CD8-positive, alpha-beta memory T cell (primary cell): ENCODE measurements around the gene FRMD4B. TPM values are rescaled to one million over a fixed set of nuclear protein-coding genes. Genes with fewer than 3 reads are reported as not detected.

Experiments
- CTCF ChIA-PET: fragments of 350-600 bp; sonication (Branson Sonifier 250); formaldehyde crosslinking; loops from one replicate; lab custom pipeline; 2021; ENCODE audit warnings: antibody characterized with exemption; lab: Charles Lee
- POLR2A ChIA-PET: fragments of 350-600 bp; sonication (Branson Sonifier 250); formaldehyde crosslinking; loops from one replicate; lab custom pipeline; 2021; ENCODE audit warnings: antibody characterized with exemption; lab: Charles Lee
- DNase-seq, 5 donors: peaks; one replicate each; pipeline versions ENCODE4 v3.0.0 to v3.0.0-alpha.2; 2020 to 2022; ENCODE audit warnings: mixed read lengths in 1 of 5
- H3K27ac ChIP-seq: one replicate; pipeline ENCODE4 v1.7.0; 2013; ENCODE audit warnings: low read depth, mild to moderate bottlenecking, low read length, moderate library complexity
- H3K27me3 ChIP-seq: 2 replicates; pipeline ENCODE4 v1.7.0; 2013; ENCODE audit warnings: low read length, mild to moderate bottlenecking; ENCODE audit not compliant: insufficient read depth, poor library complexity, severe bottlenecking
- H3K36me3 ChIP-seq: 2 replicates; pipeline ENCODE4 v1.7.0; 2013; ENCODE audit warnings: mild to moderate bottlenecking, low read length, moderate library complexity; ENCODE audit not compliant: insufficient read depth
- H3K4me1 ChIP-seq: 2 replicates; pipeline ENCODE4 v1.7.0; 2013; ENCODE audit warnings: mild to moderate bottlenecking, low read length, moderate library complexity; ENCODE audit not compliant: insufficient read depth
- H3K4me3 ChIP-seq: 2 replicates; pipeline ENCODE4 v1.7.0; 2013; ENCODE audit warnings: mild to moderate bottlenecking, low read length
- H3K9me3 ChIP-seq: 2 replicates; pipeline ENCODE4 v1.7.0; 2013; ENCODE audit warnings: mild to moderate bottlenecking, low read length
- H3K27ac Mint-ChIP-seq, 8 donors: one replicate each; pipeline ENCODE4 v1.8.0; 2020 to 2021; ENCODE audit warnings: mixed read lengths in 8 of 8, mild to moderate bottlenecking in 6 of 8, inconsistent platforms in 3 of 8, moderate library complexity in 3 of 8
- H3K27me3 Mint-ChIP-seq, 2 donors: one replicate each; pipeline ENCODE4 v1.8.0; 2020 to 2021; ENCODE audit warnings: mixed read lengths in 2 of 2, mild to moderate bottlenecking in 1 of 2, moderate library complexity in 1 of 2
- H3K36me3 Mint-ChIP-seq, 3 donors: one replicate each; pipeline ENCODE4 v1.8.0; 2020 to 2021; ENCODE audit warnings: mixed read lengths in 3 of 3, inconsistent platforms in 1 of 3, mild to moderate bottlenecking in 1 of 3
- H3K4me1 Mint-ChIP-seq, 3 donors: one replicate each; pipeline ENCODE4 v1.8.0; 2020 to 2021; ENCODE audit warnings: mixed read lengths in 3 of 3, inconsistent platforms in 1 of 3, mild to moderate bottlenecking in 1 of 3
- H3K4me3 Mint-ChIP-seq, 7 donors: one replicate each; pipeline ENCODE4 v1.8.0; 2020 to 2021; ENCODE audit warnings: mixed read lengths in 7 of 7, mild to moderate bottlenecking in 6 of 7, moderate library complexity in 4 of 7, inconsistent platforms in 2 of 7
- H3K9me3 Mint-ChIP-seq, 5 donors: one replicate each; pipeline ENCODE4 v1.8.0; 2020 to 2022; ENCODE audit warnings: mixed read lengths in 5 of 5, mild to moderate bottlenecking in 3 of 5, moderate library complexity in 2 of 5, inconsistent platforms in 1 of 5
- polyA plus RNA-seq: library from polyadenylated mRNA; unstranded; fragments of 300-500 nt; fragmentation: Illumina TruSeq; gene quantifications from one replicate; pipeline ENCODE4 v1.2.3, GENCODE V29; 2021
- total RNA-seq, 2 experiments: library from RNA; stranded (reverse); gene quantifications; one replicate each; pipeline ENCODE4 v1.2.3, GENCODE V29; 2021

The FRMD4B gene
- total and polyA plus RNA-seq, 3 experiments from 2014 or later, result 3.0 to 41.1 (median 40.3) TPM

GRCh38 chr3:69296995-69297394 lies 88.9 kb downstream of the FRMD4B start:
- no peaks in the 10 kb centered on the region for H3K36me3 Mint-ChIP-seq
- CTCF ChIA-PET, result no interaction called here
- H3K27ac Mint-ChIP-seq, result peak overlapping the region in 3 of 8 donors; percentile 15 to 72 (median 39)
- Histone ChIP-seq H3K36me3 (no peaks in the 10 kb centered on the region), H3K27ac (no peak overlapping the region), H3K4me1 (no peaks in the 10 kb centered on the region), H3K4me3 (no peak overlapping the region), H3K27me3 (no peaks in the 10 kb centered on the region), H3K9me3 (no peaks in the 10 kb centered on the region)
- POLR2A ChIA-PET, result no interaction called here
- DNase-seq, result no peak
- no peak overlapping the region for H3K4me3 Mint-ChIP-seq
- no peaks in the 10 kb centered on the region for H3K4me1 Mint-ChIP-seq
- H3K9me3 Mint-ChIP-seq, result no peaks in the 10 kb centered on the region
- H3K27me3 Mint-ChIP-seq, result no peaks in the 10 kb centered on the region

- no peak overlapping the region for H3K27ac Mint-ChIP-seq
- H3K4me3 ChIP-seq, result no peak overlapping the region
- H3K9me3 Mint-ChIP-seq, result no peaks in the 10 kb centered on the region
- H3K9me3 ChIP-seq, result no peaks in the 10 kb centered on the region
- ChIA-PET CTCF (interaction anchor here (1.4 kb wide), 1 partner anchor 12 kb away, joined by 7 read pairs; no protein-coding TSS in a partner anchor), POLR2A (no interaction called here)
- peak overlapping the region in 1 of 7 donors; percentile 29 for H3K4me3 Mint-ChIP-seq
- H3K36me3 Mint-ChIP-seq, result no peaks in the 10 kb centered on the region
- H3K4me1 Mint-ChIP-seq, result peaks cover 1 to 6% (median 5%) of the 10 kb centered on the region in 3 donors
- H3K27ac ChIP-seq, result no peak overlapping the region
- DNase-seq, result no peak
- no peaks in the 10 kb centered on the region for H3K27me3 Mint-ChIP-seq
- no peaks in the 10 kb centered on the region for H3K27me3 ChIP-seq
- no peaks in the 10 kb centered on the region for H3K36me3 ChIP-seq
- no peaks in the 10 kb centered on the region for H3K4me1 ChIP-seq
Observed at GRCh38 chr3:69294014-69294766, 91.7 kb downstream of the FRMD4B start.

GRCh38 chr3:69292959-69293574 lies 92.8 kb downstream of the FRMD4B start:
- ChIA-PET CTCF (no interaction called here), POLR2A (no interaction called here)
- Histone ChIP-seq H3K4me3 (no peak overlapping the region), H3K36me3 (no peaks in the 10 kb centered on the region), H3K27me3 (no peaks in the 10 kb centered on the region), H3K9me3 (no peaks in the 10 kb centered on the region), H3K4me1 (peaks cover 5% of the 10 kb centered on the region), H3K27ac (no peak overlapping the region)
- no peak for DNase-seq
- H3K9me3 Mint-ChIP-seq, result no peaks in the 10 kb centered on the region
- H3K27ac Mint-ChIP-seq, result no peak overlapping the region
- H3K27me3 Mint-ChIP-seq, result no peaks in the 10 kb centered on the region
- no peaks in the 10 kb centered on the region for H3K36me3 Mint-ChIP-seq
- H3K4me1 Mint-ChIP-seq, result peaks cover 12 to 17% (median 16%) of the 10 kb centered on the region in 3 donors
- H3K4me3 Mint-ChIP-seq, result no peak overlapping the region

- Mint-ChIP-seq H3K4me3 (no peak overlapping the region), H3K27me3 (no peaks in the 10 kb centered on the region), H3K4me1 (peaks cover 15 to 25% (median 24%) of the 10 kb centered on the region in 3 donors), H3K9me3 (no peaks in the 10 kb centered on the region), H3K36me3 (no peaks in the 10 kb centered on the region), H3K27ac (no peak overlapping the region)
- Histone ChIP-seq H3K4me1 (peaks cover 7% of the 10 kb centered on the region), H3K4me3 (no peak overlapping the region), H3K36me3 (no peaks in the 10 kb centered on the region), H3K27ac (no peak overlapping the region), H3K27me3 (no peaks in the 10 kb centered on the region), H3K9me3 (no peaks in the 10 kb centered on the region)
- POLR2A ChIA-PET, result no interaction called here
- no peak for DNase-seq
- CTCF ChIA-PET, result interaction anchor here (1.9 kb wide), 1 partner anchor 14 kb away, joined by 7 read pairs; no protein-coding TSS in a partner anchor
Observed at GRCh38 chr3:69292185-69292584, 93.7 kb downstream of the FRMD4B start.

- Histone ChIP-seq H3K36me3 (no peaks in the 10 kb centered on the region), H3K9me3 (no peaks in the 10 kb centered on the region), H3K4me1 (peaks cover 7% of the 10 kb centered on the region), H3K27ac (no peak overlapping the region), H3K4me3 (no peak overlapping the region), H3K27me3 (no peaks in the 10 kb centered on the region)
- no peaks in the 10 kb centered on the region for H3K36me3 Mint-ChIP-seq
- no peak overlapping the region for H3K4me3 Mint-ChIP-seq
- peaks cover 15 to 36% (median 29%) of the 10 kb centered on the region in 3 donors for H3K4me1 Mint-ChIP-seq
- H3K27me3 Mint-ChIP-seq, result no peaks in the 10 kb centered on the region
- ChIA-PET CTCF (interaction anchor here (1.9 kb wide), 1 partner anchor 16 kb away, joined by 7 read pairs; no protein-coding TSS in a partner anchor), POLR2A (no interaction called here)
- H3K9me3 Mint-ChIP-seq, result no peaks in the 10 kb centered on the region
- H3K27ac Mint-ChIP-seq, result peak overlapping the region in 1 of 8 donors; percentile 2
- no peak for DNase-seq
Observed at GRCh38 chr3:69290430-69290829, 95.5 kb downstream of the FRMD4B start.

GRCh38 chr3:69290006-69290405 lies 95.9 kb downstream of the FRMD4B start:
- Mint-ChIP-seq H3K4me3 (no peak overlapping the region), H3K27ac (peak overlapping the region in 1 of 8 donors; percentile 63), H3K9me3 (no peaks in the 10 kb centered on the region), H3K4me1 (peaks cover 15 to 36% (median 29%) of the 10 kb centered on the region in 3 donors), H3K27me3 (no peaks in the 10 kb centered on the region), H3K36me3 (no peaks in the 10 kb centered on the region)
- DNase-seq, result no peak
- H3K4me3 ChIP-seq, result no peak overlapping the region
- no peaks in the 10 kb centered on the region for H3K36me3 ChIP-seq
- peaks cover 7% of the 10 kb centered on the region for H3K4me1 ChIP-seq
- POLR2A ChIA-PET, result no interaction called here
- H3K9me3 ChIP-seq, result no peaks in the 10 kb centered on the region
- no peak overlapping the region for H3K27ac ChIP-seq
- no peaks in the 10 kb centered on the region for H3K27me3 ChIP-seq
- CTCF ChIA-PET, result no interaction called here

GRCh38 chr3:69288161-69288895 lies 97.6 kb downstream of the FRMD4B start:
- H3K9me3 ChIP-seq, result no peaks in the 10 kb centered on the region
- no peaks in the 10 kb centered on the region for H3K27me3 ChIP-seq
- peak in 1 of 5 donors; percentile 4 for DNase-seq
- Mint-ChIP-seq H3K27ac (peak overlapping the region in 6 of 8 donors; percentile 62 to 78 (median 73)), H3K9me3 (no peaks in the 10 kb centered on the region), H3K4me3 (peak overlapping the region in 6 of 7 donors; percentile 15 to 84 (median 54)), H3K27me3 (no peaks in the 10 kb centered on the region), H3K36me3 (no peaks in the 10 kb centered on the region), H3K4me1 (peaks cover 15 to 36% (median 29%) of the 10 kb centered on the region in 3 donors)
- ChIA-PET CTCF (interaction anchor here (2.9 kb wide), 1 partner anchor 18 kb away, joined by 12 read pairs; no protein-coding TSS in a partner anchor), POLR2A (no interaction called here)
- peaks cover 7% of the 10 kb centered on the region for H3K4me1 ChIP-seq
- H3K36me3 ChIP-seq, result no peaks in the 10 kb centered on the region
- no peak overlapping the region for H3K27ac ChIP-seq
- no peak overlapping the region for H3K4me3 ChIP-seq
